K562 (cell line): Measurements from ENCODE around the gene SNX33. TPM values are rescaled to one million over a fixed set of nuclear protein-coding genes. Genes with fewer than 3 reads are reported as not detected.

ENCODE experiments used
- ATAC-seq: fragments of 200-7000 bp; cut with Tn5 transposase; 3 replicates; pipeline ENCODE4 v1.9.1; 2020; ENCODE audit warnings: moderate library complexity
- BruUV-seq: library from RNA; stranded (reverse); fragments of 400-500 nt; replicated peaks from 2 replicates; lab custom pipeline; 2021; lab: Mats Ljungman, UMichigan
- CTCF ChIA-PET: fragments of 300-600 bp; formaldehyde crosslinking; extraction: SDS; loops from one replicate; lab custom pipeline; 2021; ENCODE audit warnings: low intra/inter-chr PET ratio; lab: Yijun Ruan, JAX
- POLR2A ChIA-PET: fragments of 300-600, 350-650 bp; sonication (Branson Sonifier 250); formaldehyde crosslinking; extraction: SDS; loops from one replicate; lab custom pipeline; 2021; ENCODE audit warnings: antibody characterized with exemption, inconsistent platforms; lab: Yijun Ruan, JAX
- DNase-seq, 4 experiments: peaks; one replicate each; pipeline versions ENCODE4 v3.0.0 to v3.0.0-alpha.2; 2011 to 2018; ENCODE audit warnings: low spot score in 3 of 4, mixed read lengths in 3 of 4; ENCODE audit errors: extremely low read depth in 1 of 4
- FAIRE-seq: peaks from 2 replicates; lab custom pipeline; 2011; peaks lifted over from hg19 to GRCh38; lab: Jason Lieb, UNC
- H2AFZ ChIP-seq: 2 replicates; pipeline ENCODE4 v1.6.0; 2011; ENCODE audit warnings: low read depth, low read length, control low read depth, inconsistent platforms
- H3K27ac ChIP-seq: fragments of 200-600 bp; 3 replicates; pipeline ENCODE4 v1.8.0; 2011; ENCODE audit warnings: low read depth, mild to moderate bottlenecking, control low read depth, inconsistent platforms, low read length, moderate library complexity, mixed read lengths; ENCODE audit errors: extremely low read depth
- H3K27me3 ChIP-seq, 2 experiments: fragments of 300-600 bp in 1 of 2; 2 replicates in 1 of 2; 3 replicates in 1 of 2; pipeline versions ENCODE4 v1.6.0 to v1.8.0; 2011; ENCODE audit warnings: inconsistent platforms in 2 of 2, low read length in 2 of 2, mild to moderate bottlenecking in 1 of 2, mixed read lengths in 1 of 2, moderate library complexity in 1 of 2; ENCODE audit not compliant: control insufficient read depth in 2 of 2, insufficient read depth in 2 of 2
- H3K36me3 ChIP-seq: fragments of 300-600 bp; 3 replicates; pipeline ENCODE4 v1.8.0; 2011; ENCODE audit warnings: mild to moderate bottlenecking, low read length, inconsistent platforms; ENCODE audit not compliant: control insufficient read depth, insufficient read depth
- H3K4me1 ChIP-seq, 2 experiments: fragments of 200-600 bp in 1 of 2; replicated peaks in 1 of 2; 2 replicates in 1 of 2; 3 replicates in 1 of 2; pipeline versions ENCODE4 v1.5.1 to v1.8.0; 2011; ENCODE audit warnings: inconsistent platforms in 2 of 2, low read length in 2 of 2, mild to moderate bottlenecking in 1 of 2, mixed read lengths in 1 of 2, moderate library complexity in 1 of 2; ENCODE audit not compliant: control insufficient read depth in 2 of 2, insufficient read depth in 2 of 2
- H3K4me2 ChIP-seq: 2 replicates; pipeline ENCODE4 v1.6.1; 2011; ENCODE audit warnings: low read length, control low read depth, inconsistent platforms, mixed read lengths; ENCODE audit not compliant: insufficient read depth
- H3K4me3 ChIP-seq: fragments of 200-600 bp; sonication (generic), shearing (Covaris generic); 2 replicates; pipeline ENCODE4 v1.5.1; 2016; ENCODE audit warnings: control low read depth, inconsistent platforms
- H3K79me2 ChIP-seq: fragments of 200-600 bp; 3 replicates; pipeline ENCODE4 v1.8.0; 2011; ENCODE audit warnings: low read length, inconsistent platforms; ENCODE audit not compliant: control insufficient read depth, insufficient read depth
- H3K9ac ChIP-seq, 2 experiments: 2 replicates each; pipeline versions ENCODE4 v1.6.0 to v1.6.1; 2011; ENCODE audit warnings: low read depth in 2 of 2, low read length in 2 of 2, control low read depth in 1 of 2, inconsistent platforms in 1 of 2, mild to moderate bottlenecking in 1 of 2, mixed read lengths in 1 of 2; ENCODE audit not compliant: insufficient read depth in 1 of 2
- H3K9me1 ChIP-seq: one replicate; pipeline ENCODE4 v1.6.0; 2011; ENCODE audit warnings: inconsistent platforms, mild to moderate bottlenecking, low read length, moderate library complexity; ENCODE audit not compliant: control insufficient read depth, insufficient read depth
- H3K9me3 ChIP-seq: replicated peaks from 2 replicates; pipeline ENCODE4 v1.5.1; 2011; ENCODE audit warnings: low read depth, low read length, inconsistent platforms; ENCODE audit not compliant: control insufficient read depth, insufficient read depth
- H4K20me1 ChIP-seq: replicated peaks from 2 replicates; pipeline ENCODE4 v1.6.1; 2011; ENCODE audit warnings: low read length, inconsistent platforms, mixed read lengths; ENCODE audit not compliant: control insufficient read depth, insufficient read depth
- EHMT2 ChIP-seq: fragments of 450-650 bp; IDR thresholded peaks from 2 replicates; pipeline ENCODE4 v1.6.1; 2018; ENCODE audit warnings: antibody characterized with exemption
- FOXA3 ChIP-seq, 2 experiments: fragments of 450-650 bp in 1 of 2; sonication (generic) in 1 of 2; formaldehyde crosslinking; IDR thresholded peaks in 1 of 2; conservative IDR thresholded peaks in 1 of 2; 2 replicates each; pipeline versions ENCODE4 v1.4.0 to v1.8.0; 2020 to 2022; ENCODE audit warnings: mild to moderate bottlenecking in 2 of 2, missing genetic modification reagents in 1 of 2
- GABPB1 ChIP-seq: sonication (generic); formaldehyde crosslinking; IDR thresholded peaks from 2 replicates; pipeline ENCODE4 v1.8.0; 2022; ENCODE audit warnings: mild to moderate bottlenecking, missing genetic modification reagents
- GATAD2B ChIP-seq: fragments of 450-650 bp; IDR thresholded peaks from 2 replicates; pipeline ENCODE4 v1.6.1; 2017; ENCODE audit warnings: mild to moderate bottlenecking, borderline replicate concordance
- MYNN ChIP-seq, 2 experiments: sonication (generic); formaldehyde crosslinking in 1 of 2; IDR thresholded peaks; 2 replicates each; pipeline versions ENCODE4 v1.5.0 to v1.6.1; 2016 to 2020; ENCODE audit warnings: antibody characterized with exemption in 1 of 2, missing genetic modification reagents in 1 of 2
- NFE2 ChIP-seq: IDR thresholded peaks from 2 replicates; pipeline ENCODE4 v1.6.1; 2014; ENCODE audit warnings: antibody characterized with exemption, low read depth
- NFRKB ChIP-seq: fragments of 450-650 bp; IDR thresholded peaks from 2 replicates; pipeline ENCODE4 v1.6.1; 2016; ENCODE audit warnings: low read depth
- SMARCA4 ChIP-seq: fragments of 450-650 bp; IDR thresholded peaks from 2 replicates; pipeline ENCODE4 v1.6.1; 2016
- SOX6 ChIP-seq: fragments of 450-650 bp; IDR thresholded peaks from 2 replicates; pipeline ENCODE4 v1.6.1; 2014; ENCODE audit warnings: mild to moderate bottlenecking
- ZKSCAN8 ChIP-seq: fragments of 200-800 bp; sonication (Bioruptor generic); IDR thresholded peaks from 2 replicates; pipeline ENCODE4 v1.6.1; 2016; ENCODE audit warnings: missing genetic modification characterization, missing compliant biosample characterization
- ZNF165 ChIP-seq: fragments of 250-450 bp; sonication (Bioruptor Pico); IDR thresholded peaks from 2 replicates; pipeline ENCODE4 v1.4.0; 2020; ENCODE audit warnings: borderline replicate concordance
- ZNF24 ChIP-seq: fragments of 450-650 bp; IDR thresholded peaks from 2 replicates; pipeline ENCODE4 v1.6.1; 2016
- ZNF444 ChIP-seq: fragments of 250-450 bp; sonication (Bioruptor Pico); IDR thresholded peaks from 2 replicates; pipeline ENCODE4 v1.4.0; 2020; ENCODE audit warnings: mild to moderate bottlenecking, moderate library complexity
- ZNF57 ChIP-seq: fragments of 450-650 bp; formaldehyde crosslinking; IDR thresholded peaks from 2 replicates; pipeline ENCODE4 v1.4.0; 2020; ENCODE audit warnings: mild to moderate bottlenecking, moderate library complexity
- ZNF586 ChIP-seq: fragments of 450-650 bp; formaldehyde crosslinking; conservative IDR thresholded peaks from 2 replicates; pipeline ENCODE4 v1.4.0; 2020; ENCODE audit warnings: mild to moderate bottlenecking, moderate library complexity
- ZNF695 ChIP-seq: fragments of 450-650 bp; formaldehyde crosslinking; IDR thresholded peaks from 2 replicates; pipeline ENCODE4 v1.4.0; 2020; ENCODE audit warnings: mild to moderate bottlenecking, moderate library complexity
- whole genome bisulfite sequencing: fragments of 100-300 bp; shearing (Covaris generic); methylation state at CpG from one replicate; pipeline ENCODE4 v1.1.6; 2016; ENCODE audit warnings: low coverage, mixed read lengths; ENCODE audit not compliant: insufficient coverage; ENCODE audit errors: missing lambda C conversion rate; 5-methylcytosine and 5-hydroxymethylcytosine counted together
- in situ Hi-C: fragments of 300-500 bp; cut with MboI; formaldehyde crosslinking; loops from 4 replicates; pipeline ENCODE4 v1.15.0; 2018; ENCODE audit warnings: inconsistent platforms, mixed read lengths
- intact Hi-C: fragments of 100-400 bp; cut with micrococcal nuclease; formaldehyde crosslinking; loops from 2 replicates; pipeline ENCODE4 v1.14.2; 2022
- polyA plus RNA-seq, 8 experiments: library from polyadenylated mRNA; depleted of rRNA in 4 of 8; stranded (reverse) in 5 of 8; unstranded in 3 of 8; fragments of >200 nt; fragmentation: Nextera tagmentation in 2 of 8; fragmentation: Illumina TruSeq in 1 of 8; extraction: Ambion mirVana in 2 of 8; extraction: Trizol in 1 of 8; gene quantifications; 2 replicates each; pipeline versions ENCODE4 v1.2.1 to v1.2.3, GENCODE V29; 2011 to 2014; ENCODE audit warnings: inconsistent platforms in 1 of 8, missing spikeins in 1 of 8
- total RNA-seq, 7 experiments: library from RNA; depleted of rRNA in 6 of 7; stranded (reverse); fragments of >200 nt in 6 of 7; fragmentation: Illumina TruSeq in 2 of 7; extraction: Trizol in 2 of 7; gene quantifications; 2 replicates each; pipeline versions ENCODE4 v1.2.1 to v1.2.3, GENCODE V29; 2011 to 2021; ENCODE audit warnings: low replicate concordance in 1 of 7
- TF ChIP-seq, protein P1 (sequence below): sonication (generic); IDR thresholded peaks from 2 replicates; pipeline ENCODE4 v1.6.1; 2016
- TF ChIP-seq, protein P2 (sequence below): fragments of 250-450 bp; sonication (Bioruptor Pico); IDR thresholded peaks from 2 replicates; pipeline ENCODE4 v1.5.0; 2021; ENCODE audit warnings: mild to moderate bottlenecking, moderate library complexity
- TF ChIP-seq, protein P3 (sequence below): fragments of 250-450 bp; sonication (Bioruptor Pico); IDR thresholded peaks from 2 replicates; pipeline ENCODE4 v1.6.1; 2021; ENCODE audit warnings: mild to moderate bottlenecking

SNX33 gene
- total and polyA plus RNA-seq, 9 of the 15 experiments (the other 6 are each of a cell fraction or from before 2014, with no cell fraction given): 1.4 to 14.1 (median 8.2) TPM

DNA sequence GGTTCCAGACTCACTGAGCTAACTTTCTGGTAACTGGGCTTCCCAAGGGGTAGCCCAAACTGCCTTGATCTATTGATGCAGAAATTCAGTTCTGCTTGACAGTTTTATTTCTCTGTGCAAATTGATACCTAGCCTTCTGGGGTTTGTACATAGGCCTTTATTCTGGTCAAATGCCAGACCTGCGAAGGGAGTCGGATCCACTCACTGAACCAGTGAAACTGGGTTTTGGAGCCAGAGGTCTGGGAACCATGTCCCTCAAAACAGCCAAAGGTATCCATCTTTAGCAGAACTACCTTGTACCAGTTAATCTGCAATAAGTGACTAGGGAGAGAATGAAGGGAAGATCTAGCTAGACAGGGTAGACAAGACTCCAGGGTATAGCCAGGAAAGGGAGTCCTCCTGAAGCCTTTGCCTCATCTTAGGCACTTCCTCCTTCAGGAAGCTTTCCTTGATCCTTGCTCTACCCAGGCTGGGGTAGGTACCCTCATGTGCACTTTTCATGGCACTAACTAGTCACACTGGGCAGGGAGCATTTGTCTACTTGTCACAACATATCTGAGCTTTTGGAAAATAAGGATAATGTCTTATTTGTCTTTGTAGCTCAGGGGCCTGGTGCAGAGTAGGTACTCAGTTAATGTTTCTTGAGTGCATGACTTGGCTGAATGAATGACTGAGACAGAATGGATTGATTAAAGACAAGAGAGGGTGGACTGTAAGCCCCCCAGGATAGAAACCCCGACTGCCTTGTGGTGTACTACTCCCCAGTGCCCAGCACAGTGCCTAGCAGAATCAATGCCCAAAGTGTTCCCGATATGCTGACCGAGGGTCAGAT, 1.4 kb upstream of the SNX33 start:
- ATAC-seq (no peak), DNase-seq (no peak)
- BruUV-seq: no TSS peak
- TF ChIP-seq SMARCA4 (no peak), ZNF695 (no peak), ZNF165 (CRISPR knock-in tag) (no peak), NFRKB (no peak), ZNF444 (CRISPR knock-in tag) (no peak), ZNF57 (no peak), EHMT2 (no peak), FOXA3 (CRISPR knock-in tag; conservative IDR thresholded peaks at IDR 0.05 in 1 of 2, IDR thresholded peaks at IDR 0.05 in 1 of 2) (no peak), ZNF24 (peak; percentile 71), SOX6 (no peak), MYNN (IDR thresholded peaks at IDR 0.05) (no peak), MYNN (CRISPR knock-in tag; IDR thresholded peaks at IDR 0.05) (no peak), NFE2 (peak; percentile 36; the same call in 1 of the 2 replicates), ZKSCAN8 (CRISPR knock-in tag) (no peak), GABPB1 (CRISPR knock-in tag) (peak; percentile 26; the same call in 1 of the 2 replicates), ZNF586 (no peak), GATAD2B (no peak)
- TF ChIP-seq, protein P1, sequence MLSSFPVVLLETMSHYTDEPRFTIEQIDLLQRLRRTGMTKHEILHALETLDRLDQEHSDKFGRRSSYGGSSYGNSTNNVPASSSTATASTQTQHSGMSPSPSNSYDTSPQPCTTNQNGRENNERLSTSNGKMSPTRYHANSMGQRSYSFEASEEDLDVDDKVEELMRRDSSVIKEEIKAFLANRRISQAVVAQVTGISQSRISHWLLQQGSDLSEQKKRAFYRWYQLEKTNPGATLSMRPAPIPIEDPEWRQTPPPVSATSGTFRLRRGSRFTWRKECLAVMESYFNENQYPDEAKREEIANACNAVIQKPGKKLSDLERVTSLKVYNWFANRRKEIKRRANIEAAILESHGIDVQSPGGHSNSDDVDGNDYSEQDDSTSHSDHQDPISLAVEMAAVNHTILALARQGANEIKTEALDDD: peak; percentile 58; the same call in 1 of the 2 replicates
- TF ChIP-seq, protein P2, sequence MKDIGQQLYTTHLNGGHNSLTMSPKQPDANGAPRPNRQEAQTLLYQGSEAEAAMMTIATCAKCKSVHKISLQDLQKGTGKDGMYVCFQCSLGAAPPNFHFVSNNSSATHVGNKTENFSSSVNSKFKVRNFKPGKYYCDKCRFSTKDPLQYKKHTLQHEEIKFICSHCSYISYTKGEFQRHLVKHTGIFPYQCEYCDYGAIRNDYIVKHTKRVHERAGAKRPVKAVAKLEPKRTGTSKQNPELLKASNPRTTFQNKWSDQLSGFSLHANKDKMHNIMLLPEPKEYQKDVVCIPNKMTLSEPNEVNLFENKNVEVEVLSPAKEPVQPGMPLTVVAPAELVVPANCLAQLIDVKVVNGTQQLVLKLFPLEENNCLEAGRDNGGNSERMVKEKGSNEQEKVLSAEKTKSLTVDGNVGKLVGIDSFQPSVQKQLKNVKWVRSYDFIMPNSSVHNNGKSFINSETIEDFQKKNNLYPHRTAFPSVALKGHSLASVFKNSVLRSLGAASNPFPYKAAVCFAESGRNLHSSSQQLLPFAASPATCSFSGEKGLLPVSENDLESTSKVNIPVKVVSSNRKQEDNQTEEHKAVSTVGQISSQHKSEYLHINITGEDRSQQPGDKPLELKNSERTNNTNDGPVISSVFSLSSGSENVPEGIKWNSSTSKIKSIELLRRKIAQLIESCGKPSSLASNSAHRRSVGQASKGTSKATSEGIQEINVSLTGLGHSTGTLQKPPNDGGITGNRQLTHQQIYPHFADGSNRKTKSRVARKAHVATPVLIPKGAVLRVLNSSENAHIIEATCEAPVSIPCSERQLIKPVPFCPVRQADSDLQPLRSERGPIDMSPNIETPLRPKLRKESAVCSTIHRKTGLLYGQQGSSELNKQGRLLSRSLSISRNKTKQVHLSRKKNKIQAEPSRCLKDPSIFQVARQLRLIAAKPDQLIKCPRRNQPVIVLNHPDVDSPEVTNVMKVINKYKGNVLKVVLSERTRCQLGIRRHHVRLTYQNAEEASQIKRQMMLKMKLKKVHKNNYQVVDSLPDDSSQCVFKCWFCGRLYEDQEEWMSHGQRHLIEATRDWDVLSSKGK (CRISPR knock-in tag): no peak
- TF ChIP-seq, protein P3, sequence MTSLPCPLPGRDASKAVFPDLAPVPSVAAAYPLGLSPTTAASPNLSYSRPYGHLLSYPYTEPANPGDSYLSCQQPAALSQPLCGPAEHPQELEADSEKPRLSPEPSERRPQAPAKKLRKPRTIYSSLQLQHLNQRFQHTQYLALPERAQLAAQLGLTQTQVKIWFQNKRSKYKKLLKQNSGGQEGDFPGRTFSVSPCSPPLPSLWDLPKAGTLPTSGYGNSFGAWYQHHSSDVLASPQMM (CRISPR knock-in tag): no peak

More for the DNA sequence above, 1.4 kb upstream of the SNX33 start:
- in situ Hi-C loops: no loop called here
- CTCF ChIA-PET: no interaction called here
- peak overlapping the region; percentile 79 for H3K4me3 ChIP-seq
- no peak overlapping the region; the same call in 2 of the 3 replicates for H3K27ac ChIP-seq
- peak overlapping the region; percentile 86 to 97 for H3K9ac ChIP-seq
- intact Hi-C loops: no loop called here
- 41% methylated on average over 5 of the region's 5 CpGs for WGBS
- H2AFZ ChIP-seq: peak overlapping the region; percentile 98
- H3K36me3 ChIP-seq: peaks cover 15% of the 10 kb centered on the region; the same call in 2 of the 3 replicates
- POLR2A ChIA-PET: interaction anchor here (0.5 to 1.9 kb wide), 4 partner anchors 13 to 457 kb away, joined by 3 to 16 read pairs (median 6); partner anchors contain the start of gene SNUPN
- H4K20me1 ChIP-seq: no peaks in the 10 kb centered on the region
- H3K9me1 ChIP-seq: no peaks in the 10 kb centered on the region
- peaks cover 46% of the 10 kb centered on the region for H3K79me2 ChIP-seq
- H3K4me2 ChIP-seq: peak overlapping the region; percentile 96
- no peaks in the 10 kb centered on the region for H3K9me3 ChIP-seq
- no peaks in the 10 kb centered on the region for H3K27me3 ChIP-seq
- no peak for FAIRE-seq
- peaks cover 35 to 47% of the 10 kb centered on the region in 2 experiments; a peak in 4 of 5 replicates for H3K4me1 ChIP-seq
